HG03378 (cell line): ENCODE data around the gene GRHPR.
"Not testable (repeated sequence)": the region's sequence is repeated elsewhere in the genome, so short reads cannot be mapped to it uniquely, and the experiment has no call there.

Experiments
- ATAC-seq: cut with Tn5 transposase; IDR thresholded peaks from one replicate; pipeline ENCODE4 v1.9.1; 2021; ENCODE audit warnings: mild to moderate bottlenecking, moderate library complexity; ENCODE audit not compliant: unreplicated experiment

The GRHPR gene

GRCh38 chr9:37420271-37421215 is 2.0 kb upstream of the GRHPR start:
- ATAC-seq, result no peak

DNA sequence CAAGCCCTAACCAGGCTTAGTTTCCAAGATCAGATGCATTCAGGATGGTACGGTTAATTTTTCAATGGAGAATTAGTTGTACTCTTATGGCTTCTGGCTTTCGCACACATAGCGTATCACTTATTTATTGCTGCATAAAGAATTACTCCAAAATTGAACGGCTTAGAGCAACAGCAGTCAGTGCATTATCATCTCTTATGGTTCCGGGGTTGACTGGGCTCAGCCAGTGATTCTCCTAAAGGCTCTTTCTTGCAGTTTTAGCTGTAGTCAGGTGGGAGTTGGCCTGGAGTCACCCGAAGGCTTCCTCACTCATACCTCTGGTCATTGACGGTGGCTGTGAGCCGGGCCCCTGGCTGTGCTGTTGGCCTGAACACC is 595 bp upstream of the GRHPR start:
- ATAC-seq, result no peak

DNA sequence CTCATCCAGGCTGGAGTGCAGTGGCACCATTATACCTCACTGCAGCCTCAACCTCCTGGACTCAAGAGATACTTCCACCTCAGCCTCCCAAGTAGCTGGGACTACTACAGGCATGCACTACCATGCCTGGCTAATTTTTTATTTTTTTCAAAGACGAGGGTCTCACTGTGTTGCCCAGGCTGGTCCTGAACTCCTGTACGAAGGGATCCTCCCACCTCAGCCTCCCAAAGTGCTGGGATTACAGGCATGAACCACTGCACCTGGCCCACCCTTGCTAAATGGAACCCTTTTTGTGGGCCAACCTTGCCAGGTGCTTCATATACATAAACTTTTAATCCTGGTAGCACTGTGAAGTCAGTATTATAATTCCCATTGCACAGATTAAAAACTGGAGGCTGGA is 1.0 kb downstream of the GRHPR start:
- ATAC-seq, result no peak

- ATAC-seq, result no peak
Measured at GRCh38 chr9:37424204-37424685, 1.7 kb downstream of the GRHPR start.

DNA sequence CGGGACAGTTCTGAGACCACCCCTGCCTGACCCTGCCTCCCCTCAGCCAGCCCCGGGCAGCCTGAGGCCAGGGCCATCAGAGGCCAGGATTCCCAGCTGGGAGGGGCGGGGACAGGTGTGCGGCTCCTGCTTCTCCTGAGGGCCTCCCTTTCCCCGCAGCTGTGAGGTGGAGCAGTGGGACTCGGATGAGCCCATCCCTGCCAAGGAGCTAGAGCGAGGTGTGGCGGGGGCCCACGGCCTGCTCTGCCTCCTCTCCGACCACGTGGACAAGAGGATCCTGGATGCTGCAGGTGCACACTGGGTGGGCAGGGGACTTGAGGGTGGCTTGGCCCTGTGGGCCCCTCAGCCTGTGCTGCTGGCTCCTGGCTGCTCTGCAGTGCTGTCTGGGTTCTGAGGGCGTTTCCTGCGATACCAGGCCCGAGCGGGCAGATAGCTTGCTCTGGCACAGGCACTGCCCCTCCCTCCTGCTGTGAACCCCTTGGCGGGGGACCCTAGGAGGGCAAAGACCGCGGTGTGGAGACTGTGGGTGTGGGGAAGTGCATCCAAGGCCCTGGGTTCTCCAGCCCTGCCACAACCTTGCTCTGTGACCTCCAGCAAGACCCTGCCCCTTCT is 2.3 kb downstream of the GRHPR start:
- ATAC-seq, result no peak

DNA sequence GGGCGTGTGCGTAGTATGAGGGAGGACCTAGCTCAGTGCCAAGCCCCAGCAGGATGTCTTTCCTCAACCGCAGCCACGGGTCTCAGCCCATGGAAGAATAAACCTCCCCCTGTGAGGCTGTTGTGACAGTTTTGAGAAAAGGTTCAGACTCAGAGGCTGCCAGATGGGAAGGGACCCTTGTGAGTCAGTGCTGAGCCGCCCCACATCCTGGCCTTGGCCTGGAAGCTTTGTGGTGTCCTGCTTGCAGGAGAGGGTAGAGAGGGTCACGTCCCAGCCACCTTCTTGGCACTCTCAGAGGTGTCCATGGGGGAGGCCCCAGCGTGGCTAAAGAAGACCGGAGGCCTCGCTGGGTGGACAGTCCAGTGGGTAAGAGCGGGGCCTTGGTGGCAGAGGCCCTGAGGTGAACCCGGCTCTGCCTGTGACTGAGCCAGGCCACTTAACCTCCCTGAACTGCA is 2.8 kb downstream of the GRHPR start:
- ATAC-seq, result no peak

GRCh38 chr9:37426431-37426830 is 3.9 kb downstream of the GRHPR start:
- ATAC-seq, result not testable (repeated sequence)

- ATAC-seq, result no peak
Measured at GRCh38 chr9:37426846-37427245, 4.3 kb downstream of the GRHPR start.

DNA sequence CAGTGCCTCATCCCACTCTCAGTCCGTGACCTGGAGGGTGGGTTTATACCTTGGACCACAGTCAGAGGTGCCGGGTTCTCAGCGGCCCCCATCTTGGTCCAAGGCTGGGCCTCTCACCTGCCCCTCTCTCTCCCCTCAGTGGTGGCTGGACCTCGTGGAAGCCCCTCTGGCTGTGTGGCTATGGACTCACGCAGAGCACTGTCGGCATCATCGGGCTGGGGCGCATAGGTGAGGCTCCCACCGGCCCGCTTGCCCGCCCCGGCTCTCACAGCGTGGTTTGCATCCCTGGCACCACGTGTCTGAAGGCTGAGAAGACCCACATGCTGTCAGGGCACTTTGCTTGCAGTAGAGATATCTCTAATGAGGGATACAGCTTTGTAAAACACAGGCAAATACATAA is 5.8 kb downstream of the GRHPR start:
- no peak for ATAC-seq

- no peak for ATAC-seq
Measured at GRCh38 chr9:37429441-37430285, 7.2 kb downstream of the GRHPR start.

DNA sequence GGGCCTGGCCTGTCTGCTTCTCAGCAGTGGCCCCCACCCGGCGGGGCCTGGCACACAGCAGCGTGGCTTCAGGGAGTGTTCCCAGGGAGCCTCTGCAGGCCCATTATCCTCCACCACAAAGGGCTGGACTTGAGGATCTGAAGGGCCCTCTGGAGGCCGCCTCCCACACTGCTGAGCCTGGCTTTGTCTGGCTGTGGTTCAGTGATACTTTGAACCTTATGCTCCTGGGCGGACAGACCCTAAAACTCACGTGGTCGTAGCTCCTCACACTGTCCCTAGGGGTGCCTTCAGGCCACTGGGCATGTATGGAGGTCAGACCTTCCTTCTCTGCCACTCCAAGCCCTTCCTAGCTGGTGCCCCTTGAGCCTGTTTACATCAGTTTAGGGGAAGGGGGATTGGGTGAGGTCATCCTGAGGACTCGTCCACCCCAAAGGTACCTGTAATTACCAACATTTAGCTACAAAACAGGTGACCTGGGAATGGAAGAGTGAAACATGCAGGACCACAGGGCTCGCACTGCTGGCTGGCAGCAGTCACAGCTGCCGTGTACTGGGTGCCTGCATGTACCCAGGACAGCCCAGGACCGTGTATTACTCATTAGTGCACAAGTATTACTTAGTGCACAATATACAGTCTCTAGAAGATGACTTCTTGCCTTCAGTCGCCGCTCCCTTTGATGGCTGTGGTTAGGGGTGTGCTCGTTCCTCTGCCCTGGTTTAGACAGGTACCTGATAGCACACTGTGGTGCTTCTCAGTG is 8.5 kb downstream of the GRHPR start:
- ATAC-seq, result no peak

DNA sequence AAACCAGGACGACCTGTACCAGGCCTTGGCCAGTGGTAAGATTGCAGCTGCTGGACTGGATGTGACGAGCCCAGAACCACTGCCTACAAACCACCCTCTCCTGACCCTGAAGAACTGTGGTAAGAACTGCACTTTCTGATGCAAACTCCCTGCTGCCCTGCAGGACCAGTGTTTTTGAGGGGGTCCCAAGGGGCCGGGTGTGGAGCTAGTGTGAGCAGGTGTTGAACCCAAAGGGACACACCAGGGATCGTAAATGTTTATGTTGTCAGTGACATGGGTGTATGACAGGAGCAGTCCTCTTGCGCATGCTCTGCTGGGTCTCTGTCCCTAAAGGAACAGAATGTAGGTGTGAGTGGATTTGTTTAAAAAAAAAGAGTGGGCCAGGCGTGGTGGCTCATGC is 9.5 kb downstream of the GRHPR start:
- no peak for ATAC-seq

GRCh38 chr9:37433867-37434371 is 11.4 kb downstream of the GRHPR start:
- no peak for ATAC-seq

DNA sequence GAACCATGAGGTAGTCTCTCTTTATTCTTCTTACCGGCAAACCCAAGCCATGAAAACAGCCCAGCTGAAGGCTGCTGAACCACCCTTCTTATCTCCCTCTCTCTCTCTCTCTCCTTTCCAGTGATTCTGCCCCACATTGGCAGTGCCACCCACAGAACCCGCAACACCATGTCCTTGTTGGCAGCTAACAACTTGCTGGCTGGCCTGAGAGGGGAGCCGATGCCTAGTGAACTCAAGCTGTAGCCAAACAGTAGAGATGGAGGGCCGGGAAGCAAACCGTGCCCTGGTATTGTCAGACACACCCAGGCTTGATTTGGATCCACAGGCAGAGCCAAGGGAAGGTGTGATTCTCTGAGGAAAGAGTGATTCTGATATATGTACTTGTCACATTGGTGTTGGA is 14.0 kb downstream of the GRHPR start:
- ATAC-seq, result no peak

GRCh38 chr9:37437010-37437409 is 14.5 kb downstream of the GRHPR start:
- ATAC-seq, result no peak

GRCh38 chr9:37437621-37438020 is 15.1 kb downstream of the GRHPR start:
- no peak for ATAC-seq

DNA sequence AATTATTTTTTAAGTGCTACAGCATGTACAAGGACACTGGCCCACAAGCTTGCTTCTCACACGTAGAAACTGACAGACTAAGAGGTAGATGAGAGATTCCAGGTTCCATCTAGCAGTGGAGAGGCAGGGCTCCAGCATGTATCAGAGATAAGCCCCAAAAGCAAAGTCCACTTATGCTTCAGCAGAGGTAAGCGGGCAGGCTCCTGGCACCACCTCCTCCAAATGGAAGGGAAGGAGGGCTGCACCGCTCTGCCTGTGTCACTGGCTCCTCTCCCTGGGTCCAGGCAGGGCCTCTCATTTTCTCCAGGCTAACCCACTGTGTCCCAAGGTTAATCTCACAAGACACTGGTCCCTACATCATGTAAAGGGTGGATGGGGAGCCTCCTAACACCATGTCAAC is 15.9 kb downstream of the GRHPR start:
- no peak for ATAC-seq

GRCh38 chr9:37441776-37442370 is 19.4 kb downstream of the GRHPR start:
- ATAC-seq, result no peak

DNA sequence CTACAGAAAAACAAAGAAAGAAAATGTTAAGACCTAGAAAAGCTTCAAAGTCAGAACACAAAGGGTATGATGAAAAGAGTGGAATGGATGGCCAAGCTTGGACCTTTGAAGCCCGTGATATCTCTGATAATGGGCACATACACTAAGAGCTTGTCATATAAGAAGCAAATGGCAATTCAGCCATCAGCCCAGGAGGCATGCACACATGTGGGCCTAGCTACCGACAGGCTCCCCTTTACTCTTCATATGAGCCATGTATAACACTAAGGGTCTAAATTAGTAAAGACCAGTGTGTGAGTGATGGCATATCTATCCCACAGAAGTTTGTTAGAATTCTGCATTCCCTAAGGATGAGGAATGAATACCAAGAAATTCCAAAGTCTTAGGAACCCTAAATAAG is 20.1 kb downstream of the GRHPR start:
- no peak for ATAC-seq

GRCh38 chr9:37443566-37443965 is 21.1 kb downstream of the GRHPR start:
- ATAC-seq, result no peak
